Stimulated activated CD4-positive, alpha-beta T cell treated with anti-CD3 and anti-CD28 coated beads, Interleukin-12 subunit alpha, Interleukin-12 subunit beta, amount 100 ng/mL, for 48 hours (primary cell): ENCODE results near the gene MIEF1.
"Not testable (repeated sequence)": the region's sequence is repeated elsewhere in the genome, so short reads cannot be mapped to it uniquely, and the experiment has no call there.

Experiments used
- DNase-seq, 3 donors: peaks; one replicate each; pipeline ENCODE4 v3.0.0-alpha.2; 2020; ENCODE audit warnings: low read depth in 2 of 3, low spot score in 1 of 3

Gene MIEF1

GRCh38 chr22:39489094-39490068 lies 12.7 kb upstream of the MIEF1 start:
- DNase-seq = no peak

- DNase-seq = peak; percentile 67 to 75 (median 72)
These were observed 11.8 kb upstream of the MIEF1 start for GRCh38 chr22:39490135-39490798.

DNA sequence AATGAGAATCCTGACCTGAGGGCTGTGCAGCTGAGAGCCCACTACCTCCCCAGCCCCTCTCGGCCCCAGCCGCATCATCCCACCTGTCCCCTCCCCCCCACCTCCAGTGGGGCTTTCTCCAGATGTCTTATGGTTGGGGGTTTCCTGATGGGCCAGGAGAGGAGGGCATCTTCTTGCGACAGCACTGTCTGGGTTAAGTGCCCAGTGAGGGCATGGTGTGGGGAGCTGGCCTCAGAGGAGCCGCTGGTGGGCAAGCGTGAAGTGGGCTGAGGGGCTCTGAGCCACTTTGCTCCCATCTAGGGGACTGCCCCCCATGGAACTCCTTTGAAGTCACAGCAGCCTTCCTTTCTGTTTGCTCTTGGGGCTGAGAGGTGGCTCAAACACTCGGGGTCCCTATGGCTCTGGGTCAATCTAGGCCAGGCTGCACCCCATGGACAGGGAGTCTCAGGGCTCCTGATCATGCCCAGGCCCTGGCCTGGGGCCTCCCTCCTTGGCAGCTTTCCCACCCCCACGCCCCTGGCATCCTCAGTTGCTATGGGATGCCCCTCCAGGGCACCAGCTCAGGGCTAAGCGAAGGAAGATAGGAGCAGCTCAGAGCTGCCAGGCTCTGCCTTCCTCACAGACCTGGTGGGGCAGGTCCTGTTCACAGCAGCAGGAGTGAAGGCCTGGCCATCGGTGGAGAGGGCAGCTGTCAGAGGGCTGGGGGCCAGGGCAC lies 11.0 kb upstream of the MIEF1 start:
- DNase-seq = no peak

- DNase-seq = no peak
These were observed 10.4 kb upstream of the MIEF1 start for GRCh38 chr22:39491696-39492095.

DNA sequence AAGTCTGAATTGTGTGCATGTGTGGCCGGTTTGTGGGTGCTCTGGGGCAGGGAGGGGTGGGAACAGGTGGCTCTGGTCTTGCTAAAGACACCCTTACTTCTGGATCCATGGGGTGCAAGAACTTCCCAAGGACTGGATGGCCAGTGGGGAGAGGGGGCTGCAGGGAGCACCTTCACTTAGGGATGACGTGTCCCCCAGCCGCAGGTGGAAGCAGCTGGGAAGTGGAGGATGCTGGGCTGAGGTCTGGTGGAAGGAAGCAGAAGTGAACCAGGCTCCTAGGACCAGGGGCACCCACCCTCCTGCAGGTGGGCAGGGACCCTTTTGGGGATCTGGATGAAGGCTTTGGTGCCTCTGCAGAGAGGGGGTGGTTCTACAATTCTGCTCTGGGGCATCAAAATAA lies 9.9 kb upstream of the MIEF1 start:
- DNase-seq = no peak

DNA sequence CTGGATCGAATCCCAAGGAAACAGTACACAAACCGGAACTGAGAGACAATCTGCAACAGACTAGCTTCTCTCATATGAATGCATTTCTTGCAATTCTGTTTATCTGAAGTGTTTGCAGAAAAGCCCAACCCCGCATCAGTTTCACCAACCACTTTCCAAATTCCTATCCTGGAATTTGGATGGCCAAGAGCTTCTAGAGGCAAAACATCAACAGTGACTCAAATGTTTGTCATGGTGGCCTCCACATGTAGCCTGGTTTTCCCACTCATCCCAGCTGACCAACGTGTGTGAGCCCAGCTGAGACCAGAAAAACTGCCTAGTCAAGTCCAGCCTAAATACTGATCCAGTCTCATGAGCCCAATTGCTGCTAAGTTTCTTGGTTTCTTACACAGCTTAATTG lies 8.3 kb upstream of the MIEF1 start:
- DNase-seq = no peak

GRCh38 chr22:39494471-39495120 lies 7.5 kb upstream of the MIEF1 start:
- DNase-seq = no peak

DNA sequence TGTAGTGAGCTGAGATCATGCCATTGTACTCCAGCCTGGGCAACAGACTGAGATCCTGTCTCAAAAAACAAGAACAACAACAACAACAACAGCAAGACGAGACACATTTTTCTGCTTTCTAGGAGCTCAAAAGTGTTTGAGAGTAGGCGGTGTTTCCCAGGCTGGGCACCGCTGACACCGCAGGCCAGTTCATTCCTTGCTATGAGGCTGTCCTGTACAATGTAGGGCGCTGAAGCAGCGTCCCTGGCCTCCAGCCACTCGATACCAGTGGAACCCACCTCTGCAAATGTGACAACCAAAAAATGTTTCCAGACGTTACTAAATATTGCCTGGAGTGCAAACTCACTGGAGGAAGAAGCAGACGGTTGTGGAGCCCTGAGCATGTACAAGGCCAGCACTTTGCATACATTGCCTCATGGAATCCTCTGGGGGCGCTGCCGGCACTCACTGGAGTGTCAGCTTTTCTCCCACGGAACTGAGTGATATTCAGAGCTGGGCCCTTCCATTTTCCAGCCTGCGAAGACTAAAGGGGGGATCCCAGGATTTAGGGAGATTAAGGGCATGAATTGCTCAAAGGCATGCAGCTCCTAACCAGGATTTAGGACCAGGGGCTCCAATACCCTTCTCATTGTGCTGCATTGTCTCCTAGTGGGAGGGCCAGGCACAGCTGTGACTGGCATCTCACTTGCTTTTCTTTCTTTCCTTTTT lies 5.8 kb upstream of the MIEF1 start:
- DNase-seq = peak; percentile 35 to 65 (median 46)

DNA sequence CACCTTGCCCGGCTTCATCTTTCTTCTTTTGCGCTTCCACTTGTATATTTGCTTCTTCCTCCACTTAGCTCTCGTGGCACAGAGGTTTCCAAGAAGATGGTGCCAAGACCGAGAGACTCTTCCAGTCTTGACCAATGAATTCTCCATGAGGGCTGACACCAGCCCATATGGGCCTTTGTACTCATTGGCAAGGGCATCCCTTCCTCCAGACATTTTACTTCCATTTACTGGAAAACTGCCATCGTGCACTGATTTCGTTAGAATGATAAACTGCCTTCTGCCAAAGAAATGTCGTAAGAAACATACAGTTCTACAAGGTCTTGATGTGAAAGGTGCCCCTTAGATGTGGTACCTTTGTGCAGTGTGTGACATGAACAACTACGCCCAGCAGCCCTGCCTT lies 4.7 kb upstream of the MIEF1 start:
- no peak for DNase-seq

DNA sequence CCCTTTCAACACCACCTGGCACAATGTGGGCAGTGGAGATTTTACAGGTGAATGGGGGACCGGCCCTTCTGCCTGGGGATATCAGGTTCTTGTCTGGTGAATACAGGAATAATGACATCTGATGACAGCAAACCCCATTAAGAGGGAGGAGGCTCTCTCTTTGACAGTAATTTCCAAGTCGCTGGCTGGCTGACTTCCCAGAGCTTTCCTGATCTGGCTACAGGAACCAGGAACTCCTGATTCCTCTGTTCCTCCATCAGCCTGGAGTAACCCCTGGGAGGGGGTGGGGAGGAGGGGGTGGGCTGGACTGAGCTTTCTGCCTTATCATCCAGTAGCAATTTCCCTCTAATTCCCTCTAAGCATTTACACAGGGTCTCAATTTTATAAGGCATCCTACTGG lies 3.7 kb upstream of the MIEF1 start:
- DNase-seq = no peak

DNA sequence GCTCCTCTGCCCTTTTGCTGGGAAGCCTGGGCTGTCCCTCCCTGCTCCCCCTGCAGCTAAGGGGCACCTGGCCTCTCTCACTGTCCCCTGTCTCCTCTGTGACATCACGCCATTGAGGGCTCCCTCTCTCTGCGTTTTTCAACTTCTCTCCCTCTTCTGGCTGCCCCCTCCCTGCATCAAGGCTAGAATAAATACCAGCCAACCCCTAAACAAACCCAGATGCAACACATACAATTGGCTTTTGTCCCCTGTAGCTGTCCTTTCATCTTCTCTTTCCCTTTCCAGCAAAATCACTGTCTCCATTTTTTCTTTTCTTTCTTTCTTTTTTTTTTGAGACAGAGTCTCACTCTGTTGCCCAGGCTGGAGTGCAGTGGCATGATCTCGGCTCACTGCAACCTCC lies 3.3 kb upstream of the MIEF1 start:
- DNase-seq = no peak

GRCh38 chr22:39500101-39500500 lies 2.0 kb upstream of the MIEF1 start:
- no peak for DNase-seq

GRCh38 chr22:39501644-39502108 lies 414 bp upstream of the MIEF1 start:
- DNase-seq = no peak

- DNase-seq = no peak
These were observed 809 bp downstream of the MIEF1 start for GRCh38 chr22:39502789-39503409.

- no peak for DNase-seq
These were observed 1.5 kb downstream of the MIEF1 start for GRCh38 chr22:39503630-39504029.

GRCh38 chr22:39504071-39504470 lies 2.0 kb downstream of the MIEF1 start:
- DNase-seq = no peak

DNA sequence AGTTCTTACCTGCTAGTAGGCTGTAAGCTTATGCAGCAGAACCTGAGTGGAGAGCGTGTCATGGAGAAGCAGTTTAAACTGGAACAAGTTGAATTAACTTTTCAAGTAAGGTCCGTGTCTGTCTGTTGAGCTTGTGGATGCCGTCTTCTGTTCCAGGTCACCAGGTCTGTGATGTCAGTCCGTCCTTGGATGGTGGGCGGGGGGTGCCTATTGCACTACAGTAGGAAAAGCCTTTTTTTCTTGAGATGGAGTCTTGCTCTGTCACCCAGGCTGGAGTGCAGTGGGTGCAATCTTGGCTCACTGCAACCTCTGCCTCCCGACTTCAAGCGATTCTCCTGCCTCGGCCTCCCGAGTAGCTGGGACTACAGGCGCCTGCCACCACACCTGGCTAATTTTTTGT lies 4.9 kb downstream of the MIEF1 start:
- DNase-seq = not testable (repeated sequence)

GRCh38 chr22:39508393-39508792 lies 6.3 kb downstream of the MIEF1 start:
- DNase-seq = no peak

- no peak for DNase-seq
These were observed 8.5 kb downstream of the MIEF1 start for GRCh38 chr22:39510529-39511149.

GRCh38 chr22:39511226-39511625 lies 9.1 kb downstream of the MIEF1 start:
- no peak for DNase-seq
